GM21619 (cell line): ENCODE results near the gene ENPEP.
"Not testable (repeated sequence)": the region's sequence is repeated elsewhere in the genome, so short reads cannot be mapped to it uniquely, and the experiment has no call there.

Experiments
- ATAC-seq: cut with Tn5 transposase; IDR thresholded peaks from one replicate; pipeline ENCODE4 v1.9.1; 2021; ENCODE audit not compliant: unreplicated experiment

Gene ENPEP

GRCh38 chr4:110515676-110516075 lies 39.7 kb downstream of the ENPEP start:
- ATAC-seq: peak; percentile 16

GRCh38 chr4:110516106-110516922 lies 40.4 kb downstream of the ENPEP start:
- peak; percentile 91 for ATAC-seq

GRCh38 chr4:110518889-110519490 lies 43.0 kb downstream of the ENPEP start:
- no peak for ATAC-seq

GRCh38 chr4:110520886-110521285 lies 44.9 kb downstream of the ENPEP start:
- ATAC-seq: no peak

- ATAC-seq: no peak
Observed at GRCh38 chr4:110526589-110526988, 50.6 kb downstream of the ENPEP start.

- no peak for ATAC-seq
Observed at GRCh38 chr4:110527156-110527555, 51.2 kb downstream of the ENPEP start.

- ATAC-seq: no peak
Observed at GRCh38 chr4:110532901-110533589, 57.1 kb downstream of the ENPEP start.

GRCh38 chr4:110533590-110533910 lies 57.6 kb downstream of the ENPEP start:
- ATAC-seq: no peak

GRCh38 chr4:110533940-110534339 lies 58.0 kb downstream of the ENPEP start:
- no peak for ATAC-seq

- no peak for ATAC-seq
Observed at GRCh38 chr4:110540581-110540980, 64.6 kb downstream of the ENPEP start.

GRCh38 chr4:110540982-110541451 lies 65.1 kb downstream of the ENPEP start:
- ATAC-seq: no peak

- no peak for ATAC-seq
Observed at GRCh38 chr4:110543577-110543976, 67.6 kb downstream of the ENPEP start.

- no peak for ATAC-seq
Observed at GRCh38 chr4:110544594-110544993, 68.6 kb downstream of the ENPEP start.

- ATAC-seq: no peak
Observed at GRCh38 chr4:110550260-110550659, 74.3 kb downstream of the ENPEP start.

- ATAC-seq: no peak
Observed at GRCh38 chr4:110553197-110553596, 77.2 kb downstream of the ENPEP start.

- ATAC-seq: no peak
Observed at GRCh38 chr4:110567214-110567613, 91.3 kb downstream of the ENPEP start.

GRCh38 chr4:110576696-110577095 lies 100.7 kb downstream of the ENPEP start:
- not testable (repeated sequence) for ATAC-seq

- no peak for ATAC-seq
Observed at GRCh38 chr4:110586131-110586850, 110.3 kb downstream of the ENPEP start.

- ATAC-seq: no peak
Observed at GRCh38 chr4:110587666-110588285, 111.8 kb downstream of the ENPEP start.

GRCh38 chr4:110589297-110589696 lies 113.3 kb downstream of the ENPEP start:
- ATAC-seq: no peak

GRCh38 chr4:110595583-110595982 lies 119.6 kb downstream of the ENPEP start:
- ATAC-seq: no peak
